Measurements from ENCODE around the gene APOB. TPM values are rescaled to one million over a fixed set of nuclear protein-coding genes. Genes with fewer than 3 reads are reported as not detected.

The APOB gene
- total RNA-seq, 3 donors from 2014 or later (not counting 1 experiment from before 2014, with no cell fraction given) = not detected

DNA sequence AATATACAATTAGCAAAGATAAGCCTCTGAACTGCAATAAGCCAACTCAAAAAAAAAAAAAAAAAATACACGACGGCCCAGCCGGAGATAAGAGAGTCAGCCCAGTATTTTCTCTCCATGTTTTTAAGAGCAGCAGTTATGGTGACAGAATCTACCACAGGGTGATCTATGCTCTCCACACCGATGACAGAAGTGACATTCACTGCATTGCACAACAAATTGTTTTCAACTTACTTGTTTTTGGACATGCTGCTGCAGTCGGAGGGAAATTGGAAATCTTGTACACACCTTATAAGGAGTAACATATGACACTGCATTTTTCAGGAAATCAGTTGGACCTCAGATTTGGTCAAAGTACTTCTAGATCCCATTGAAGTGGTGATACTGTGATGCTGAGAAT lies 23.3 kb upstream of the APOB start:
- no peaks in the 10 kb centered on the region for H3K4me1 Mint-ChIP-seq

DNA sequence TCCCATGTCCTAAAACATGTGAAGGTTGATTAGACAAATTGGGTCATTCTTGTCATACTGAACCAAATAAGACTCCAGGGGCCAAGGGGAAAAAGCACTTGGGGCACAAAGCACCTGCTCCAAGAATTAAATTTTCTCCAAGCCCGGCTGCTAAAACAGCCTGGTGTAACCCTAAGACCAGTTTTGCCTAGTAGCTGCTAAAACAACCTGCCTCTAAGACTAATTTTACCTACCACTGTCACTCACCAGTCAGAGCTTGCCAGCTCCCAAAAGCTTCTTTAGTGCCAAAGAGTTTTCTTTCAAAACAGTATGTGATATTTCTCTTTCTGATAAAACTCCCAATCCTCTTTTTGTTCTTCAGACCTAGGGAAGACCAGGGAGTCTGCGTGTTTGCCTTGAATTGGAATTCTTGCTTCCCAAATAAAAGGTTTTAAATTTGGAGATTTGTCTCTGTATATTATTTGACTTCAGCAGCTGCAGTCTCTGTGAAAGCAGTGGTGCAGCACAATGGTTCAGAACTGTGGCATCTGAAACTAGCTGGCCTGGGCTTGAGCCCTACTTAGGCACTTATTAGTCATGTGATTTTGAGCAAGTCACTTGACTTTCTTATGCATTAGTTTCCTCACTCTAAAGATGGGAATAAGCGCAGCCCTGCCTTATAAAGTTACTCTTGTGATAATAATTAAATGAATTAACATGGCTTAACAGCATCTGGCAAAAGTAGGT lies 16.2 kb upstream of the APOB start:
- Histone ChIP-seq H3K4me1 (ENCODE audit: control insufficient read depth, insufficient read depth, low read length) (no peaks in the 10 kb centered on the region), H3K9me3 (ENCODE audit: control insufficient read depth, insufficient read depth, low read length) (no peaks in the 10 kb centered on the region), H3K27ac (ENCODE audit: low read length) (no peak overlapping the region), H3K36me3 (ENCODE audit: control insufficient read depth, insufficient read depth, low read length) (no peaks in the 10 kb centered on the region), H3K27me3 (ENCODE audit: control insufficient read depth, insufficient read depth, low read length) (no peaks in the 10 kb centered on the region), H3K4me3 (ENCODE audit: low read length) (no peak overlapping the region)
- no peak overlapping the region for H3K27ac Mint-ChIP-seq
- H3K36me3 Mint-ChIP-seq = no peaks in the 10 kb centered on the region
- peaks cover 0 to 10% of the 10 kb centered on the region in 2 donors for H3K27me3 Mint-ChIP-seq (ENCODE audit: low read depth in 2 of 2)
- intact Hi-C loops (cut with micrococcal nuclease) = no loop called here
- 86% methylated on average over 3 of the region's 3 CpGs for WGBS (ENCODE audit: insufficient coverage)
- ATAC-seq (no peak), DNase-seq (no peak)
- TF ChIP-seq, protein P1, sequence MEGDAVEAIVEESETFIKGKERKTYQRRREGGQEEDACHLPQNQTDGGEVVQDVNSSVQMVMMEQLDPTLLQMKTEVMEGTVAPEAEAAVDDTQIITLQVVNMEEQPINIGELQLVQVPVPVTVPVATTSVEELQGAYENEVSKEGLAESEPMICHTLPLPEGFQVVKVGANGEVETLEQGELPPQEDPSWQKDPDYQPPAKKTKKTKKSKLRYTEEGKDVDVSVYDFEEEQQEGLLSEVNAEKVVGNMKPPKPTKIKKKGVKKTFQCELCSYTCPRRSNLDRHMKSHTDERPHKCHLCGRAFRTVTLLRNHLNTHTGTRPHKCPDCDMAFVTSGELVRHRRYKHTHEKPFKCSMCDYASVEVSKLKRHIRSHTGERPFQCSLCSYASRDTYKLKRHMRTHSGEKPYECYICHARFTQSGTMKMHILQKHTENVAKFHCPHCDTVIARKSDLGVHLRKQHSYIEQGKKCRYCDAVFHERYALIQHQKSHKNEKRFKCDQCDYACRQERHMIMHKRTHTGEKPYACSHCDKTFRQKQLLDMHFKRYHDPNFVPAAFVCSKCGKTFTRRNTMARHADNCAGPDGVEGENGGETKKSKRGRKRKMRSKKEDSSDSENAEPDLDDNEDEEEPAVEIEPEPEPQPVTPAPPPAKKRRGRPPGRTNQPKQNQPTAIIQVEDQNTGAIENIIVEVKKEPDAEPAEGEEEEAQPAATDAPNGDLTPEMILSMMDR (IDR thresholded peaks at IDR 0.05) = no peak
- H3K4me1 Mint-ChIP-seq = no peaks in the 10 kb centered on the region
- H3K4me3 Mint-ChIP-seq = no peak overlapping the region
- peaks cover 0 to 2% of the 10 kb centered on the region in 2 donors for H3K9me3 Mint-ChIP-seq

More for the DNA sequence above, 23.3 kb upstream of the APOB start:
- Histone ChIP-seq H3K36me3 (ENCODE audit: control insufficient read depth, insufficient read depth, low read length) (no peaks in the 10 kb centered on the region), H3K4me3 (ENCODE audit: low read length) (no peak overlapping the region), H3K27me3 (ENCODE audit: control insufficient read depth, insufficient read depth, low read length) (no peaks in the 10 kb centered on the region), H3K27ac (ENCODE audit: low read length) (no peak overlapping the region), H3K4me1 (ENCODE audit: control insufficient read depth, insufficient read depth, low read length) (no peaks in the 10 kb centered on the region), H3K9me3 (ENCODE audit: control insufficient read depth, insufficient read depth, low read length) (no peaks in the 10 kb centered on the region)
- H3K9me3 Mint-ChIP-seq = no peaks in the 10 kb centered on the region
- WGBS (ENCODE audit: insufficient coverage) = 35% methylated on average over 5 of the region's 5 CpGs
- no peak overlapping the region for H3K4me3 Mint-ChIP-seq
- DNase-seq (no peak), ATAC-seq (no peak)
- H3K36me3 Mint-ChIP-seq = no peaks in the 10 kb centered on the region
- TF ChIP-seq, protein P1 (IDR thresholded peaks at IDR 0.05) = no peak
- intact Hi-C loops (cut with micrococcal nuclease) = no loop called here
- H3K27me3 Mint-ChIP-seq (ENCODE audit: low read depth in 2 of 2) = peaks cover 3 to 9% of the 10 kb centered on the region in 2 donors
- H3K27ac Mint-ChIP-seq = no peak overlapping the region

DNA sequence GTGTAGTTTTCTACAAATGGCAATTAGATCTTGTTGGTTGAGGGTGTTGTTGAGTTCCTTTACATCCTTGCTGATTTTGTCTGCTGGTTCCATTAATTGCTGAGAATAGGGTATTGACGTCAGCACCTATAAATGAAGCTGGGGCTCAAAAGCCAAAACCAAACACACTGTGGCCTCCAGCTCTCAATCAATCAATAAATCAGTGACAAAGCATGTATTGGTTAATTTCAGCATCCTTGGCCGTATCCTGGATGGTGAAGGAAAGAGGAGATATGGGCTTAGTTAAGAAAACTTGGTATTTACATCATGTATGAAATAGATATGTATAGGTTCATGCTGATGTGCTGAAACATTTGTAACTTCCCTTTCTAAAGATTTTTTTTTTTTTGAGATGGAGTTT lies 13.2 kb upstream of the APOB start:
- H3K27ac Mint-ChIP-seq = no peak overlapping the region
- no peaks in the 10 kb centered on the region for H3K4me1 Mint-ChIP-seq
- intact Hi-C loops (cut with micrococcal nuclease) = no loop called here
- Histone ChIP-seq H3K27me3 (ENCODE audit: control insufficient read depth, insufficient read depth, low read length) (no peaks in the 10 kb centered on the region), H3K36me3 (ENCODE audit: control insufficient read depth, insufficient read depth, low read length) (no peaks in the 10 kb centered on the region), H3K4me3 (ENCODE audit: low read length) (no peak overlapping the region), H3K27ac (ENCODE audit: low read length) (no peak overlapping the region), H3K9me3 (ENCODE audit: control insufficient read depth, insufficient read depth, low read length) (no peaks in the 10 kb centered on the region), H3K4me1 (ENCODE audit: control insufficient read depth, insufficient read depth, low read length) (no peaks in the 10 kb centered on the region)
- TF ChIP-seq, protein P1 (IDR thresholded peaks at IDR 0.05) = no peak
- no peak overlapping the region for H3K4me3 Mint-ChIP-seq
- 75% methylated on average over 2 of the region's 2 CpGs for WGBS (ENCODE audit: insufficient coverage)
- DNase-seq (no peak), ATAC-seq (no peak)
- H3K9me3 Mint-ChIP-seq = peaks cover 0 to 2% of the 10 kb centered on the region in 2 donors
- H3K36me3 Mint-ChIP-seq = no peaks in the 10 kb centered on the region
- peaks cover 3 to 10% of the 10 kb centered on the region in 2 donors for H3K27me3 Mint-ChIP-seq (ENCODE audit: low read depth in 2 of 2)
